Hepatocyte (in vitro differentiated cells): ENCODE results near the gene MANSC4.

Experiments
- EZH2 ChIP-seq: fragments of 200-600 bp; sonication (generic); IDR thresholded peaks from 2 replicates; pipeline ENCODE4 v1.6.1; 2016; ENCODE audit warnings: antibody characterized with exemption, mild to moderate bottlenecking, borderline replicate concordance
- TF ChIP-seq, protein P1 (sequence below): fragments of 200-600 bp; sonication (generic); IDR thresholded peaks from 2 replicates; pipeline ENCODE4 v1.5.1; 2016; ENCODE audit warnings: antibody characterized with exemption, mild to moderate bottlenecking; ENCODE audit not compliant: poor library complexity

DNA sequence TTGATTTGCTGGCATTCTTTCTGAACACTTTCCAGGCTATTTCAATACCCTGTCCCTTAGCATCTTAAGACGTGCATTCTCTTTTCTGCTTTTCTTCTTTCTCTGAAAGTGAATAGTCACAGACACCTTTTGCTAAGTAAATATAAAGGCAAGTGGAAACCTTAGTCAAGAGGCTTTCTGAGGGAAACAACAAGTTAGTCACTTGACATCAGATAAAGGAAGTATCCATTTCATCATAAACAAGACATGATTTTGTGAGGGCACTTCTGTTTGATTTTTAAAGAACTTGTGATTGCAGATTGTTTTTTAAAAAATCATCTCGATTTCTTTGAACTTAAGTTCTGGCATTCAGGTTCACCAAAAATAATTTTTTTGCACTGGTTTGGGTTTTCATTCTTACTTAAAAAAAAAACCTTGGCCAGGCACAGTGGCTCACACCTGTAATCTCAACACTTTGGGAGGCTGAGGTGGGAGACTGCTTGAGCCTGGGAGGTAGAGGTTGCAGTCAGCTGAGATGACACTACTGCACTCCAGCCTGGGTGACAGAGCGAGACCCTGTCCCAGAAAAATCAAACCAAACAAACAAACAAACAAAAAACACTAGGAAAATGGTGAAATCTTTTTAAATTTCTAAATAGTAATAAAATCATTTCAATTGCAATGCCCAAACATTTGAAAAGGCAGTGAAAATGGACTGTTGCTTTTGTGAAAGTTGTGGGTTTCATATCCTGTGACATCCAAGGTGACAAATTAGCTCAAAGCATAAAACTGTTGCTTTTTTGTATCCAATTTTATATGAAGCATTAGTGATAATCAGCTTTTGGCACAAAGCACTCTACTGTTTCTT, 8.3 kb downstream of the MANSC4 start:
- TF ChIP-seq, protein P1, sequence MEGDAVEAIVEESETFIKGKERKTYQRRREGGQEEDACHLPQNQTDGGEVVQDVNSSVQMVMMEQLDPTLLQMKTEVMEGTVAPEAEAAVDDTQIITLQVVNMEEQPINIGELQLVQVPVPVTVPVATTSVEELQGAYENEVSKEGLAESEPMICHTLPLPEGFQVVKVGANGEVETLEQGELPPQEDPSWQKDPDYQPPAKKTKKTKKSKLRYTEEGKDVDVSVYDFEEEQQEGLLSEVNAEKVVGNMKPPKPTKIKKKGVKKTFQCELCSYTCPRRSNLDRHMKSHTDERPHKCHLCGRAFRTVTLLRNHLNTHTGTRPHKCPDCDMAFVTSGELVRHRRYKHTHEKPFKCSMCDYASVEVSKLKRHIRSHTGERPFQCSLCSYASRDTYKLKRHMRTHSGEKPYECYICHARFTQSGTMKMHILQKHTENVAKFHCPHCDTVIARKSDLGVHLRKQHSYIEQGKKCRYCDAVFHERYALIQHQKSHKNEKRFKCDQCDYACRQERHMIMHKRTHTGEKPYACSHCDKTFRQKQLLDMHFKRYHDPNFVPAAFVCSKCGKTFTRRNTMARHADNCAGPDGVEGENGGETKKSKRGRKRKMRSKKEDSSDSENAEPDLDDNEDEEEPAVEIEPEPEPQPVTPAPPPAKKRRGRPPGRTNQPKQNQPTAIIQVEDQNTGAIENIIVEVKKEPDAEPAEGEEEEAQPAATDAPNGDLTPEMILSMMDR: no peak
- TF ChIP-seq EZH2: no peak
